Nephron progenitor cell (in vitro differentiated cells): ENCODE data around the gene DHFR2.

Experiments used
- DNase-seq: peaks from one replicate; pipeline ENCODE4 v3.0.0; 2021
- H3K27ac Mint-ChIP-seq: 2 replicates; pipeline ENCODE4 v1.8.0; 2021; ENCODE audit warnings: mild to moderate bottlenecking, moderate library complexity, mixed read lengths
- H3K27me3 Mint-ChIP-seq: 2 replicates; pipeline ENCODE4 v1.8.0; 2021; ENCODE audit warnings: mild to moderate bottlenecking, low read depth, mixed read lengths; ENCODE audit not compliant: poor library complexity
- H3K36me3 Mint-ChIP-seq: 2 replicates; pipeline ENCODE4 v1.8.0; 2021; ENCODE audit warnings: low read depth, mixed read lengths
- H3K4me1 Mint-ChIP-seq: 2 replicates; pipeline ENCODE4 v1.8.0; 2021; ENCODE audit warnings: mixed read lengths
- H3K4me3 Mint-ChIP-seq: 2 replicates; pipeline ENCODE4 v1.8.0; 2021; ENCODE audit warnings: mild to moderate bottlenecking, moderate library complexity, mixed read lengths
- H3K9me3 Mint-ChIP-seq: 2 replicates; pipeline ENCODE4 v1.8.0; 2021; ENCODE audit warnings: mild to moderate bottlenecking, moderate library complexity, mixed read lengths
- CTCF ChIP-seq: fragments of 200-600 bp; sonication (generic); IDR thresholded peaks from 2 replicates; pipeline ENCODE4 v1.5.0; 2021; ENCODE audit warnings: antibody characterized with exemption

The DHFR2 gene

GRCh38 chr3:94069194-94069813 lies 6.6 kb upstream of the DHFR2 start:
- DNase-seq: no peak
- Mint-ChIP-seq H3K4me1 (peaks cover 11% of the 10 kb centered on the region), H3K27me3 (no peaks in the 10 kb centered on the region), H3K4me3 (no peak overlapping the region), H3K9me3 (peaks cover 32% of the 10 kb centered on the region), H3K36me3 (peaks cover 70% of the 10 kb centered on the region), H3K27ac (no peak overlapping the region)
- peak; percentile 56 for TF ChIP-seq CTCF

GRCh38 chr3:94066506-94067500 lies 4.1 kb upstream of the DHFR2 start:
- H3K36me3 Mint-ChIP-seq: peaks cover 46% of the 10 kb centered on the region
- peaks cover 28% of the 10 kb centered on the region for H3K4me1 Mint-ChIP-seq
- no peak overlapping the region for H3K4me3 Mint-ChIP-seq
- no peaks in the 10 kb centered on the region for H3K27me3 Mint-ChIP-seq
- no peak for DNase-seq
- TF ChIP-seq CTCF: no peak
- H3K9me3 Mint-ChIP-seq: peaks cover 13% of the 10 kb centered on the region
- no peak overlapping the region for H3K27ac Mint-ChIP-seq

- no peak overlapping the region for H3K4me3 Mint-ChIP-seq
Measured at GRCh38 chr3:94065819-94066480, 3.2 kb upstream of the DHFR2 start.

GRCh38 chr3:94065122-94065521 lies 2.4 kb upstream of the DHFR2 start:
- no peak overlapping the region for H3K27ac Mint-ChIP-seq

More at GRCh38 chr3:94065819-94066480, 3.2 kb upstream of the DHFR2 start:
- Mint-ChIP-seq H3K36me3 (peaks cover 39% of the 10 kb centered on the region), H3K9me3 (peaks cover 13% of the 10 kb centered on the region), H3K27ac (no peak overlapping the region), H3K4me1 (peaks cover 30% of the 10 kb centered on the region), H3K27me3 (no peaks in the 10 kb centered on the region)
- no peak for TF ChIP-seq CTCF
- no peak for DNase-seq

More at GRCh38 chr3:94065122-94065521, 2.4 kb upstream of the DHFR2 start:
- Mint-ChIP-seq H3K36me3 (peaks cover 47% of the 10 kb centered on the region), H3K27me3 (no peaks in the 10 kb centered on the region), H3K4me1 (peaks cover 30% of the 10 kb centered on the region), H3K9me3 (peaks cover 13% of the 10 kb centered on the region), H3K4me3 (peak overlapping the region; percentile 8)
- DNase-seq: no peak
- no peak for TF ChIP-seq CTCF
